Keratinocyte (primary cell): ENCODE results near the gene ATPAF1. TPM values are rescaled to one million over a fixed set of nuclear protein-coding genes. Genes with fewer than 3 reads are reported as not detected.

ENCODE experiments used
- DNase-seq: peaks from one replicate; pipeline ENCODE4 v3.0.0-alpha.2; 2011; ENCODE audit warnings: low read depth, missing footprints, low spot score
- FAIRE-seq: peaks from 2 replicates; lab custom pipeline; 2011; peaks lifted over from hg19 to GRCh38; lab: Jason Lieb, UNC
- H2AFZ ChIP-seq: 2 replicates; pipeline ENCODE4 v1.6.0; 2012; ENCODE audit warnings: low read length, control low read depth, inconsistent platforms; ENCODE audit not compliant: control insufficient read depth
- H3K27ac ChIP-seq: 2 replicates; pipeline ENCODE4 v1.5.1; 2011; ENCODE audit warnings: low read length; ENCODE audit not compliant: control insufficient read depth, insufficient read depth
- H3K27me3 ChIP-seq: 3 replicates; pipeline ENCODE4 v1.6.0; 2011; ENCODE audit warnings: low read length; ENCODE audit not compliant: control insufficient read depth, insufficient read depth; ENCODE audit errors: extremely low read depth
- H3K36me3 ChIP-seq, 2 experiments: 2 replicates in 1 of 2; 3 replicates in 1 of 2; pipeline ENCODE4 v1.5.1; 2011; ENCODE audit warnings: low read length in 2 of 2, mild to moderate bottlenecking in 1 of 2; ENCODE audit not compliant: control insufficient read depth in 2 of 2, insufficient read depth in 2 of 2; ENCODE audit errors: extremely low read depth in 1 of 2
- H3K4me1 ChIP-seq: 3 replicates; pipeline ENCODE4 v1.5.1; 2011; ENCODE audit warnings: low read length; ENCODE audit not compliant: control insufficient read depth, insufficient read depth; ENCODE audit errors: extremely low read depth
- H3K4me2 ChIP-seq: 3 replicates; pipeline ENCODE4 v1.6.0; 2011; ENCODE audit warnings: low read depth, low read length; ENCODE audit not compliant: control insufficient read depth, insufficient read depth; ENCODE audit errors: extremely low read depth
- H3K4me3 ChIP-seq, 3 experiments: fragments of 200-600 bp in 1 of 3; sonication (generic) in 1 of 3; 2 replicates in 2 of 3; 3 replicates in 1 of 3; pipeline ENCODE4 v1.5.1; 2011 to 2016; ENCODE audit warnings: low read length in 3 of 3, mild to moderate bottlenecking in 3 of 3, control low read depth in 2 of 3, inconsistent platforms in 1 of 3, low read depth in 1 of 3, mixed read lengths in 1 of 3, mixed run types in 1 of 3, moderate library complexity in 1 of 3; ENCODE audit not compliant: control insufficient read depth in 2 of 3, insufficient read depth in 2 of 3; ENCODE audit errors: extremely low read depth in 1 of 3
- H3K79me2 ChIP-seq: 2 replicates; pipeline ENCODE4 v1.6.0; 2012; ENCODE audit warnings: low read length; ENCODE audit not compliant: control insufficient read depth, insufficient read depth
- H3K9ac ChIP-seq: 3 replicates; pipeline ENCODE4 v1.6.0; 2011; ENCODE audit warnings: low read length; ENCODE audit not compliant: control insufficient read depth, insufficient read depth; ENCODE audit errors: extremely low read depth
- H3K9me1 ChIP-seq: 3 replicates; pipeline ENCODE4 v1.6.0; 2011; ENCODE audit warnings: low read length; ENCODE audit not compliant: control insufficient read depth, insufficient read depth; ENCODE audit errors: extremely low read depth
- H3K9me3 ChIP-seq: 2 replicates; pipeline ENCODE4 v1.5.1; 2012; ENCODE audit warnings: low read depth, low read length; ENCODE audit not compliant: control insufficient read depth
- H4K20me1 ChIP-seq: 3 replicates; pipeline ENCODE4 v1.6.0; 2011; ENCODE audit warnings: low read length; ENCODE audit not compliant: control insufficient read depth, insufficient read depth; ENCODE audit errors: extremely low read depth
- EZH2 ChIP-seq: IDR thresholded peaks from one replicate; pipeline ENCODE4 v1.6.1; 2012; ENCODE audit warnings: inconsistent platforms, mild to moderate bottlenecking, low read length, moderate library complexity
- dilution Hi-C: fragments of 300-500 bp; cut with MboI; formaldehyde crosslinking; loops from one replicate; pipeline ENCODE4 v1.7.0; 2020; ENCODE audit warnings: low sequenced_read_pairs; ENCODE audit not compliant: extremely low pct_ligation_motif_present
- polyA plus RNA-seq, 5 experiments: library from polyadenylated mRNA; depleted of rRNA in 3 of 5; stranded (reverse) in 3 of 5; stranded (forward) in 1 of 5; unstranded in 1 of 5; fragments of >200 nt; gene quantifications; 1 replicate in 1 of 5; 2 replicates in 3 of 5; 3 replicates in 1 of 5; pipeline versions ENCODE4 v1.2.1 to v1.2.3, GENCODE V29; 2011 to 2012; ENCODE audit warnings: missing spikeins in 2 of 5, low read depth in 1 of 5, low replicate concordance in 1 of 5
- TF ChIP-seq, protein P1 (sequence below), 3 experiments: IDR thresholded peaks in 1 of 3; conservative IDR thresholded peaks in 1 of 3; optimal IDR thresholded peaks in 1 of 3; 2 replicates in 2 of 3; 3 replicates in 1 of 3; pipeline versions ENCODE3 to v1.5.1; 2011; ENCODE audit warnings: low read length in 3 of 3, mild to moderate bottlenecking in 3 of 3, moderate library complexity in 2 of 3, control low read depth in 1 of 3, inconsistent platforms in 1 of 3; ENCODE audit not compliant: insufficient read depth in 2 of 3; ENCODE audit errors: extremely low read depth in 1 of 3

ATPAF1 gene
- polyA plus RNA-seq, 1 donor (not counting 4 experiments of a cell fraction or from before 2014, with no cell fraction given): 55.6 TPM

DNA sequence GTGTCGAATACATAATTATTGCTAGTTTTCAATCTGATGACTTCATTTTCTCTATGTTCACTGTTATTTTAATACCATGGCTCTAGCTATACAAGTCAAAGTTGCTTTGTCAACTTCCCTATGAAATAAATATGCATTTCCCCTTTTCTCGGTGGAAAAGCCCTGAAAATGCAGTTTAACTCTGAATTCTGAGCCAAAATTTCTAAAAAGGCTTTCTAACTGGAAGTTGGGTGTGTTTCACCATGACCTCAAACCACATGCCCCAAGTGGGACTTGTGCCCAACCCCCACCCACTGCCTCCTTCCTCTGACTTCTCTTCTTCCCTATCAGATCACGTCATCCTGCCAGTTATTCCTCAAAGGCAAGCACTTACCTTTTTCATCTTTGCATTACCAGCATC is 73.0 kb downstream of the ATPAF1 start:
- no peak for FAIRE-seq
- Histone ChIP-seq H3K4me2 (no peak overlapping the region), H3K4me1 (no peaks in the 10 kb centered on the region), H3K36me3 (peaks cover 14 to 19% of the 10 kb centered on the region in 2 experiments), H3K4me3 (no peak overlapping the region), H3K79me2 (peaks cover 15% of the 10 kb centered on the region), H3K27me3 (no peaks in the 10 kb centered on the region), H4K20me1 (no peaks in the 10 kb centered on the region), H3K9me3 (no peaks in the 10 kb centered on the region), H3K9ac (no peak overlapping the region), H2AFZ (no peak overlapping the region), H3K27ac (no peak overlapping the region), H3K9me1 (no peaks in the 10 kb centered on the region)
- dilution Hi-C loops: no loop called here
- no peak for DNase-seq
- TF ChIP-seq EZH2: no peak
- TF ChIP-seq, protein P1, sequence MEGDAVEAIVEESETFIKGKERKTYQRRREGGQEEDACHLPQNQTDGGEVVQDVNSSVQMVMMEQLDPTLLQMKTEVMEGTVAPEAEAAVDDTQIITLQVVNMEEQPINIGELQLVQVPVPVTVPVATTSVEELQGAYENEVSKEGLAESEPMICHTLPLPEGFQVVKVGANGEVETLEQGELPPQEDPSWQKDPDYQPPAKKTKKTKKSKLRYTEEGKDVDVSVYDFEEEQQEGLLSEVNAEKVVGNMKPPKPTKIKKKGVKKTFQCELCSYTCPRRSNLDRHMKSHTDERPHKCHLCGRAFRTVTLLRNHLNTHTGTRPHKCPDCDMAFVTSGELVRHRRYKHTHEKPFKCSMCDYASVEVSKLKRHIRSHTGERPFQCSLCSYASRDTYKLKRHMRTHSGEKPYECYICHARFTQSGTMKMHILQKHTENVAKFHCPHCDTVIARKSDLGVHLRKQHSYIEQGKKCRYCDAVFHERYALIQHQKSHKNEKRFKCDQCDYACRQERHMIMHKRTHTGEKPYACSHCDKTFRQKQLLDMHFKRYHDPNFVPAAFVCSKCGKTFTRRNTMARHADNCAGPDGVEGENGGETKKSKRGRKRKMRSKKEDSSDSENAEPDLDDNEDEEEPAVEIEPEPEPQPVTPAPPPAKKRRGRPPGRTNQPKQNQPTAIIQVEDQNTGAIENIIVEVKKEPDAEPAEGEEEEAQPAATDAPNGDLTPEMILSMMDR (optimal IDR thresholded peaks at IDR 0.05 in 1 of 3, IDR thresholded peaks at IDR 0.05 in 1 of 3, conservative IDR thresholded peaks at IDR 0.05 in 1 of 3; ENCODE audit: extremely low read depth in 1 of 3, insufficient read depth in 2 of 3, low read length in 3 of 3): no peak

DNA sequence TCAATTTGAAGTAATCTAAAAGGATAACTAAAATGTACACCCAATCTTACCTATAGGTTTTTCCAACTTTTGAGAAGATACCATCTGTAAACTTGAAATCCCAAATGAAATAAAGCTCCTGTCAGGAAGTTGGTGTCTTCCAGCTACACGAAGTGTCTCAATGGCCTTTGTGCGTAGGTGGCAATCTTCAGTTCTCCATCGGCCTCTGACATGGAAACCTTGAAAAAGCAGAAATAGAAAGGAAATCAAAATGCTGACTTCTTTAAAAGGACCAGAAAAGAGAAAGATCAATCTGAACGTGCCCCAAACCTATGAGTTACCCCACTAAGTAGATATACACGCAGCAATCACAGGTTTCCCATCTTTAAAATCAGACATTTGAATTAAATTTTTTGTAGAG is 74.1 kb downstream of the ATPAF1 start:
- H3K36me3 ChIP-seq: peaks cover 20 to 25% of the 10 kb centered on the region in 2 experiments
- TF ChIP-seq EZH2: no peak
- TF ChIP-seq, protein P1 (optimal IDR thresholded peaks at IDR 0.05 in 1 of 3, IDR thresholded peaks at IDR 0.05 in 1 of 3, conservative IDR thresholded peaks at IDR 0.05 in 1 of 3; ENCODE audit: extremely low read depth in 1 of 3, insufficient read depth in 2 of 3, low read length in 3 of 3): no peak

More for the DNA sequence above, 74.1 kb downstream of the ATPAF1 start:
- no peak overlapping the region for H3K4me2 ChIP-seq
- H3K27me3 ChIP-seq: no peaks in the 10 kb centered on the region
- no peak overlapping the region for H2AFZ ChIP-seq
- DNase-seq: no peak
- no peak overlapping the region for H3K27ac ChIP-seq
- no peak overlapping the region for H3K4me3 ChIP-seq
- no peaks in the 10 kb centered on the region for H4K20me1 ChIP-seq
- dilution Hi-C loops: no loop called here
- H3K79me2 ChIP-seq: peaks cover 7% of the 10 kb centered on the region
- H3K9me1 ChIP-seq: no peaks in the 10 kb centered on the region
- H3K9ac ChIP-seq: no peak overlapping the region
- H3K9me3 ChIP-seq: no peaks in the 10 kb centered on the region
- FAIRE-seq: no peak
- H3K4me1 ChIP-seq: no peaks in the 10 kb centered on the region
